ENCODE measurements around the gene MED13L. TPM values are rescaled to one million over a fixed set of nuclear protein-coding genes. Genes with fewer than 3 reads are reported as not detected.

Gene MED13L
- total and polyA plus RNA-seq, 9 donors = 47.8 to 198 (median 156) TPM

DNA sequence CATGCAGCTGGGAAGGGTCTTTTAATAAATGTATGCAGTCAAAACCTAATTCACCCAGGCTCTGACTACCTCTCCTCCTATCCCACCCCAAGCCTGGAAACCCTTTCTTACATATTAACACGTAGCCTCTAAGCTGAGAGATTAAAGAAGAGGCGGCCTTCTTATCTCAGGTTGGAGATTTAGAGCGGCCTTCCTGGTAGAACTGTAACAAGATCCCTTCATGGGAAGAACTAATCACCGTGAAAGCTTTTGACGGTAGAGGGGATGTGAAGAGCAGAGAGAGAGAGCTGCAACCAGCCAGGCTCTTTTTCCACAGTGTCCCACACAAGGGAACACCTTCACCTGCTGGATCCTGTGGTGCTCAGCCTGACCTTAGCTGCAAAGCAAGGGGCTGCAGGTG is 367.4 kb downstream of the MED13L start:
- no peaks in the 10 kb centered on the region for H3K4me1 ChIP-seq (ENCODE audit: insufficient read depth)
- no peak for DNase-seq
- no peak for TF ChIP-seq EP300 (IDR thresholded peaks at IDR 0.05)
- no peak for TF ChIP-seq POLR2A (IDR thresholded peaks at IDR 0.05)
- no peak for TF ChIP-seq CTCF (IDR thresholded peaks at IDR 0.05)
- WGBS, 3 donors = 42 to 57% (median 53%) methylated on average over 5 of the region's 5 CpGs
- H3K9me3 ChIP-seq = no peaks in the 10 kb centered on the region
- H3K4me3 ChIP-seq = no peak overlapping the region
- H3K27me3 ChIP-seq = no peaks in the 10 kb centered on the region
- no peaks in the 10 kb centered on the region for H3K36me3 ChIP-seq
- H3K27ac ChIP-seq = no peak overlapping the region
- intact Hi-C loops (cut with DNase I) = loop anchor here (5.0 to 10.0 kb wide), 3 partner anchors 145 to 1925 kb away; no protein-coding TSS in a partner anchor

MicroRNAs encoded within 50 kb of the gene (microRNA counts, 767-probe panel; counts per million panel counts)
- microRNA hsa-miR-620 = 530 counts per million, percentile 78 among the panel's probes with 10 or more counts

Small RNA genes lying within 50 kb of the gene (microRNA-seq; reads per million reads assigned to microRNA genes)
- gene MIR620 = 0 reads per million in 3 donors

Small RNA genes lying within 50 kb of the gene (small RNA-seq; reads per million reads assigned to genes)
- not detected for gene MIR620
- not detected for gene RNU6-1188P
- gene SNRPGP18 = not detected
